ENCODE results near the gene OSBPL9. TPM values are rescaled to one million over a fixed set of nuclear protein-coding genes. Genes with fewer than 3 reads are reported as not detected.

The OSBPL9 gene, protein sequence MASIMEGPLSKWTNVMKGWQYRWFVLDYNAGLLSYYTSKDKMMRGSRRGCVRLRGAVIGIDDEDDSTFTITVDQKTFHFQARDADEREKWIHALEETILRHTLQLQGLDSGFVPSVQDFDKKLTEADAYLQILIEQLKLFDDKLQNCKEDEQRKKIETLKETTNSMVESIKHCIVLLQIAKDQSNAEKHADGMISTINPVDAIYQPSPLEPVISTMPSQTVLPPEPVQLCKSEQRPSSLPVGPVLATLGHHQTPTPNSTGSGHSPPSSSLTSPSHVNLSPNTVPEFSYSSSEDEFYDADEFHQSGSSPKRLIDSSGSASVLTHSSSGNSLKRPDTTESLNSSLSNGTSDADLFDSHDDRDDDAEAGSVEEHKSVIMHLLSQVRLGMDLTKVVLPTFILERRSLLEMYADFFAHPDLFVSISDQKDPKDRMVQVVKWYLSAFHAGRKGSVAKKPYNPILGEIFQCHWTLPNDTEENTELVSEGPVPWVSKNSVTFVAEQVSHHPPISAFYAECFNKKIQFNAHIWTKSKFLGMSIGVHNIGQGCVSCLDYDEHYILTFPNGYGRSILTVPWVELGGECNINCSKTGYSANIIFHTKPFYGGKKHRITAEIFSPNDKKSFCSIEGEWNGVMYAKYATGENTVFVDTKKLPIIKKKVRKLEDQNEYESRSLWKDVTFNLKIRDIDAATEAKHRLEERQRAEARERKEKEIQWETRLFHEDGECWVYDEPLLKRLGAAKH
- total RNA-seq = 10 to 100 TPM; 31.8 to 46.0 (median 35.6) TPM
- polyA plus RNA-seq = 10 to 100 TPM; 30.7 to 51.0 TPM

DNA sequence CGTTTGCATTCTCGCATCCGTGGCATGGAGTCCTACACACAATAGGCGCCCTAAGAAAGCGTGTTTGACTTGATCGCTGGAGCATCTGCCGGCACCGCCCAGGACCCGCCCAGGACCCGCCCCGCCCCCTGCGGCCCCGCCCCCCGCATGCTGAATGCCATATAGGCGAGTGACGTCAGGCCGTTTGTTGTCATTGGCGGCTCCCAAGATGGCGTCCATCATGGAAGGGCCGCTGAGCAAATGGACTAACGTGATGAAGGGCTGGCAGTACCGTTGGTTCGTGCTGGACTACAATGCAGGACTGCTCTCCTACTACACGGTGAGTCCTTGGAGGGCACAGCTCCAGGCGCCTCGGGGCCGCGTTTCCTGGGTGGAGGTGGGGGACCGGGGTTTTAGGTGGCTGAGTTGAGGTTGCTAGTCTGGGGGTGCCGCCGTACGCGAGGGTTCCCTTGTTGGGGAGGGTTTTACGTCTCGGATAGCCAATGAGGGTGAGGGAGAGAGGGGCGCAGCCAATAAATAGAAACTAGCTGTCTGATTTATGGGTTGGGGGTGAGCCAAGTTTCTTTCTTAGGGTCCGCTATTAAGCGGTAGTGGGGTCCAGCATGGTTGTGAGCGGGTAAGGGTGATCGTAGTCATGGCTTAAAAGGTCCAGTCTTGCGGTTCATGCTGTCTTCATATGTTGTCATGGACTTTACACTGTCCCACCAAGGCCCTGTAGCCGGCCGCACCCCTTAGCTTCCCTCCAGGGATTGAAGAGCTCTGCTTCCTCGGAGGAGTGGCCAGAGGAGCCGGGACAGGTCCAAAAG, at the start of gene OSBPL9:
TSS of gene OSBPL9 (plus strand) at position 190 of the 806 bp plus-strand sequence. CDS start at position 209, 19 bp downstream.
- peaks cover 0 to 17% (median 3%) of the 10 kb centered on the region in 3 donors for H3K4me1 ChIP-seq
- H3K9me3 ChIP-seq = no peaks in the 10 kb centered on the region
- DNase-seq (peak; percentile 79 to 90 (median 88)), ATAC-seq (peak; percentile 95 to 99 (median 97)), FAIRE-seq (no peak)
- no peaks in the 10 kb centered on the region for H3K27me3 ChIP-seq
- 0% methylated on average over 45 of the region's 45 CpGs for WGBS, 2 donors
- intact Hi-C loops (cut with DNase I) = no loop called here
- peak within 1 kb of the TSS; percentile 40 to 82 (median 70) for H3K27ac ChIP-seq
- peak within 1 kb of the TSS; percentile 45 to 86 (median 83) for H3K4me3 ChIP-seq
- H3K36me3 ChIP-seq = no peaks in the 10 kb centered on the region
- TF ChIP-seq CTCF (IDR thresholded peaks at IDR 0.05) = no peak

DNA sequence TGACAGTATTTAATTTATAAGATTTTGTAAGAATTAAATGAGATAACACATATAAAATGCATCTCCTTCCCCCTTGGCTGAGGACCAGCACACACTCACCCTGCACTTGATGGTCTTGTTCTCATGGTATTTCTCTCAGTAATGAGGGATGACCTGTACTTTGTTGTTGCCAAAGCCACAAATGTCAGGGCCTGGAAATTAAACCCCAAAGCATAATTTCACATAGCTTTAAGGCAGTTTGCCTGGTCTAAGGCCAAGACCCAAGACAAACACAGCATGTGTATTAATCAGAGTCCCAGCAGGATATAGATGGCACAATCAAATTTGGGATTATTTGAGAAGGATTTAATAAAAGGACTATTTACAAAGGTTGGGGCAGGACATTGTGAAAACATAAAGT, 49.2 kb upstream of the OSBPL9 start:
- no peaks in the 10 kb centered on the region for H3K27me3 ChIP-seq
- no peak overlapping the region for H3K4me3 ChIP-seq
- no peak overlapping the region for H3K27ac ChIP-seq
- FAIRE-seq (no peak), ATAC-seq (peak in 1 of 4 donors; percentile 17), DNase-seq (no peak)
- H3K4me1 ChIP-seq = peaks cover 0 to 21% (median 0%) of the 10 kb centered on the region in 3 donors
- intact Hi-C loops (cut with DNase I) = no loop called here
- TF ChIP-seq CTCF (IDR thresholded peaks at IDR 0.05) = no peak
- no peaks in the 10 kb centered on the region for H3K36me3 ChIP-seq
- H3K9me3 ChIP-seq = no peaks in the 10 kb centered on the region

DNA sequence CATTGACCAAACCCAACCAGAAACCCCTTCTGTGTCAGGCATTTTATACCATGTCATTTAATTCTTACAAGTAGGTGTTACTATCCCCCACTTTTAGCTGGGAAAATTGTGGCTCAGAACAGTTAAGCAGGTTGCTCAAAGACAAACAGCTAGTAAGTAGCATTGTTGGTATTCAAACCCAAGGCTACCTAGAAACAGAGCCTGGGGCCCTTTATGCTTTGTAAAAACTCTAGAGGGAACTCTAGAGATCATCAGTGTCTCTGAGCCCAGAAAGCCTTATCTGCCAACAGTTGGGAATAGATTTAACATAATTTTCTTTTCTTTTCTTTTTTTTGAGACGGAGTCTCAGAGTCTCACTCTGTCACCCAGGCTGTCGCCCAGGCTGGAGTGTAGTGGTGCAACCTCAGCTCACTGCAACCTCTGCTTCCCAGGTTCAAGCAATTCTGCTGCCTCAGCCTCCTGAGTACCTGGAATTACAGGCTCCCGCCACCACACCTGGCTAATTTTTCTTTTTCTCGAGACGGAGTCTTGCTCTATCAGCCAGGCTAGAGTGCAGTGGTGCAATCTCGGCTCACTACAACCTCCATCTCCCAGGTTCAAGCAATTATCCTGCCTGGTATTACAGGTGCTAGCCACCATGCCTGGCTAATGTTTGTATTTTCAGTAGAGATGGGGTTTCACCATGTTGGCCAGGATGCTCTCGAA, 48.5 kb upstream of the OSBPL9 start:
- 83 to 85% methylated on average over 7 of the region's 7 CpGs for WGBS, 2 donors
- Histone ChIP-seq H3K27me3 (no peaks in the 10 kb centered on the region), H3K4me3 (no peak overlapping the region), H3K9me3 (no peaks in the 10 kb centered on the region), H3K36me3 (no peaks in the 10 kb centered on the region), H3K27ac (no peak overlapping the region), H3K4me1 (peaks cover 0 to 21% (median 0%) of the 10 kb centered on the region in 3 donors)
- FAIRE-seq (no peak), ATAC-seq (no peak), DNase-seq (no peak)
- no peak for TF ChIP-seq CTCF (IDR thresholded peaks at IDR 0.05)
- intact Hi-C loops (cut with DNase I) = no loop called here

DNA sequence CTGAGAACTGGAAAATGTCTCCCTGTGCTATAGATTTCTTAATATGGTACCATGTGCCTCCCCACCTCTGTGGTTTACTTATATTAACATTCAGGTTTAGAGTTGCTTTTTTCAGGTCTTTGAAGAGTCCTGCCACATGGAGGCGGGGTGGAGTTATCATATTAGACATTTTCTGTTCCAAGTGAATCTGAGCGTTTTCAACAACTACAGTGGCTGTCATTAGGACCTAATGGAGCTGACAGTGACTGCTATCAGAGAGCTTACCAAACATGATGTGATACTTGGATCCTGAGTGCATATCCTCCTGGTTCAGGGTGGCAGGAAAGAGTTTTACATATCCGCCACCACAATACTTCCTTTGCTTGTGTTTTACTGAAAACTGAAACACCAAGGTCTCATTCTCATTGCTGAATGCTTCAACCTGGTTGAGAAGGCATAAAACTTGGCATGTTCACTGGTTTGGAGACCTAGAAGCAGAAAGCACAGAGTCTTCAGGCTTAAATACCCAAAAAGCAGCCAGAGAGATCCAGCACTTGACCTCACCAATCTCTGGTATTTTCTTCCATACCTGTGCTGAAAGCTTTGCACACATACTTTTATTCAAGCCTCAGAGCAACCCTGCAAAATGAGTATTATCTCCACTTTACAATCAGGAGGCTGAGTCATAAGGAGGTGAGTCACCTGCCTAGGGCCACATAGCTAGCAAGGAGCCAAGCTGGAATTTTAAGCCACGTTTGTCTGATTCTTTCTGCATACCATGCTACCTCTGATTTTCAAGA, 47.4 kb upstream of the OSBPL9 start:
- Histone ChIP-seq H3K4me3 (no peak overlapping the region), H3K36me3 (no peaks in the 10 kb centered on the region), H3K9me3 (no peaks in the 10 kb centered on the region), H3K27me3 (no peaks in the 10 kb centered on the region), H3K4me1 (peaks cover 0 to 17% (median 0%) of the 10 kb centered on the region in 3 donors), H3K27ac (peak overlapping the region in 2 of 4 donors; percentile 37 to 47)
- TF ChIP-seq CTCF (IDR thresholded peaks at IDR 0.05) = no peak
- 43 to 50% methylated on average over 4 of the region's 4 CpGs for WGBS, 2 donors
- DNase-seq (peak in 3 of 6 donors; percentile 18 to 52 (median 42)), FAIRE-seq (no peak), ATAC-seq (peak; percentile 89 to 95 (median 90))
- intact Hi-C loops (cut with DNase I) = no loop called here

All from pancreas (tissue), 10 donors.